KOPT-K1 (cell line): Measurements from ENCODE around the gene ARV1.

Experiments used
- H3K27ac ChIP-seq: fragments of 200-600 bp; sonication (generic); 2 replicates; pipeline ENCODE4 v1.5.1; 2016; ENCODE audit warnings: antibody characterized with exemption, mild to moderate bottlenecking, low read depth, low read length; ENCODE audit not compliant: poor library complexity, severe bottlenecking
- H3K36me3 ChIP-seq: fragments of 200-600 bp; sonication (generic); 2 replicates; pipeline ENCODE4 v1.5.1; 2017; ENCODE audit warnings: antibody characterized with exemption, mild to moderate bottlenecking, low read length, moderate library complexity; ENCODE audit not compliant: insufficient read depth
- H3K9me3 ChIP-seq: fragments of 200-600 bp; sonication (generic); 2 replicates; pipeline ENCODE4 v1.5.1; 2017; ENCODE audit warnings: antibody characterized with exemption, low read length, mild to moderate bottlenecking; ENCODE audit not compliant: insufficient read depth, poor library complexity, severe bottlenecking

Gene ARV1

GRCh38 chr1:230978491-230979388, at the start of gene ARV1, which contains the start of gene TTC13:
TSS of gene ARV1 (plus strand) at chr1:230979094. CDS start at chr1:230979106, 12 bp downstream.
TSS of gene TTC13 (minus strand) at chr1:230978861. CDS start at chr1:230978830, 31 bp downstream.
- no peaks in the 10 kb centered on the region for H3K9me3 ChIP-seq
- peak within 1 kb of the TSS; percentile 75 for H3K27ac ChIP-seq

DNA sequence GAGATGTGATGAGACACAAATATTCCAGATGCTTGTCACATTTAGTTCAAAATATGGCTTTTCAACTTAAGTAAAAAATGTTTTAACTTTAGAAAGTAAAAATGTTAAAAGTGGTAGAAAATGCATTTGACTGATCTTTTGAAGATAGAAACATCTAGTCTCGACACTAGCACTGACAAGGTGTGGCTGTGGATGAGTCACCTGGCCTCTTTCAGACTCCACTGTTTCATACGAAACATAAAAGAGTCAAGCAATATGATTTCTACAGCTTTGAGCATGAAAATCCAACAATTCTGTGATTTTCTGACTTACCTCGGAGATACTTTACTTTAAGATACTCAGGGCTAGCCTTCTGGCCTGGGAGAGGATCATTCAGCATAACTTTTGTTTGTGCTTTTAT, 47.9 kb upstream of the ARV1 start:
- Histone ChIP-seq H3K9me3 (no peaks in the 10 kb centered on the region), H3K36me3 (peaks cover 40% of the 10 kb centered on the region)

More at GRCh38 chr1:230978491-230979388, at the start of gene ARV1, which contains the start of gene TTC13:
- peaks cover 41% of the 10 kb centered on the region for H3K36me3 ChIP-seq

DNA sequence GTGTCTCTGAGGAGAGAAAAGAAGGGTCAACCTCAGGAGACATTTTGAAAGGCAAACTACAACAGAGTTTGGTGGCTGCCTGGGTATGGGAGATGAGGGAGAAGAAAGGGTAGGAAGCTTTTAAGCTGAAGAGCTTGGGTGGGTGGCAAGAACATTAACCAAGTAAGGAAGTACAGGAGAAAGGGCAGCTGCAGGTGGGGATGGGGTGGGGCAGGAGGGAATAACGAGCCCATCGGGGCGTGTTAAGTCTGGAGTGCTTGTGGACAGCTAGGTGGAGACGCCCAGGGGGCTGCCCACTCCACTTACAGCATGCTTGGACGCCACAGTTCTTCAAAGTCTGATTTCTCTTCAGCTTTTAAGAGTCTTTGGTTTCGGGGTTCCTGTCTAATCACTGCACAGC, 43.0 kb upstream of the ARV1 start:
- Histone ChIP-seq H3K27ac (no peak overlapping the region), H3K9me3 (no peaks in the 10 kb centered on the region), H3K36me3 (peaks cover 11% of the 10 kb centered on the region)

More for the DNA sequence above, 47.9 kb upstream of the ARV1 start:
- no peak overlapping the region for H3K27ac ChIP-seq

DNA sequence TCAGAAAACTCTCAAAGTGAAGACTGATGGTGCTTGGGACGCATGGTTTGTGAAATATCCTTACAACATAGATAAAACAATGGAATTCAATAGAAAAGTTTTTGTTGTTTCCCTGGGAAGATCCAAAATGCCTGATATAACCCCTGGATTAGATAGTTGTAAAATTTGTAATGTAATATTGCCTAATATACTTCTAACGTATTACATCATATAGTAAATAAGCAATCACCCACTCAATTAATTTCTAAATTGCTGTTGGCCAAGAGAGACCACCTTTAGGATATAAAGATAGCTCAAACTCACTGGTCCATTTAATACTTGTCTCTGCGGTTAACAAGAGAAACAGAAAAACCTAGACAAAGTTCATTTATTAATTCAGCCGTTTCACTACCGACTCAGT, 42.4 kb upstream of the ARV1 start:
- no peaks in the 10 kb centered on the region for H3K9me3 ChIP-seq
- H3K27ac ChIP-seq = peak overlapping the region; percentile 39
- peaks cover 5% of the 10 kb centered on the region for H3K36me3 ChIP-seq

DNA sequence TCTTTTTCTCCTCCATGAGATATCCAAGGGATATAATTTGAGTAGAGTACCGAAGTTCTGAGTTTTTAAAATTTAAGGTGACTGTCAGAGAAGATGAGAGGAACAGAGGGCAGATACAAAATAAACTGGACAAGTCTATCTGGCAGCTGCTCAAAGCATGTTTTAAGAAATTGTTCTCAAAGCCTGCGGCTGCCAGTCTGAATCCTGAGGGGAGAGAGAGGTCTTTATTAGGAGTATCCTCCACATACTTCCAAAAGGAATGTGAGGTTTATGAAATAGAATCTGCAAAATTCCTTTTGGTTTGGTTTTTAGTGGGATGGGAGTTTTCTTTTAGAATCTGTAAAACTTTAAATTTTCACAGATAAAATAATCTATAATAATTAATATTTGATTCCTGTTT, 41.5 kb upstream of the ARV1 start:
- H3K9me3 ChIP-seq = no peaks in the 10 kb centered on the region
- peak overlapping the region; percentile 39 for H3K27ac ChIP-seq
- H3K36me3 ChIP-seq = no peaks in the 10 kb centered on the region; the same call in 1 of the 2 replicates

DNA sequence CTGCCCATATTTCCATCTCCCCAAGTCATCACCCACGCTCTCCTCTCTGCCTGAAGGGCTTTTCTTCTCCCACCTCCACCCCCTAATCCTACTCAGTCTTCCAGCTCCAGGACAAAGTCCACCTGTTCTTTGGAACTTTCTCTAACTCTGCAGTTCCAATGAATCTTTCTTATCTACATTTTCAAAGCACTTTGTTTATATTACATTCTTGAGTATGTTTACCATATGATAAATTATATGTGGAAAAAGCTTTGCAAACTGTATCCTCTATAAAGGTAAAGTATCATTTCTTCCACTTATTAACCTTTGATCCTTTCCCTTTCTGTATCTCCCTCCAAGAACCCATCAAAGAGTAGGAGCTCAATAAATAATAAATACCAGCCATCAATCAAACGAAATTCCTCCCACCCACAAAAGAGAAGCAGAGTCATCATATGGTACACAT, 39.9 kb upstream of the ARV1 start:
- no peaks in the 10 kb centered on the region for H3K9me3 ChIP-seq
- H3K27ac ChIP-seq = no peak overlapping the region
- peaks cover 5% of the 10 kb centered on the region; the same call in 1 of the 2 replicates for H3K36me3 ChIP-seq

GRCh38 chr1:230939806-230940489, 38.9 kb upstream of the ARV1 start:
- no peaks in the 10 kb centered on the region for H3K9me3 ChIP-seq
- no peak overlapping the region for H3K27ac ChIP-seq
- peaks cover 8% of the 10 kb centered on the region; the same call in 1 of the 2 replicates for H3K36me3 ChIP-seq

GRCh38 chr1:230940848-230941247, 38.0 kb upstream of the ARV1 start:
- Histone ChIP-seq H3K9me3 (no peaks in the 10 kb centered on the region), H3K27ac (no peak overlapping the region), H3K36me3 (peaks cover 16% of the 10 kb centered on the region; the same call in 1 of the 2 replicates)

- H3K36me3 ChIP-seq = peaks cover 16% of the 10 kb centered on the region; the same call in 1 of the 2 replicates
- H3K9me3 ChIP-seq = no peaks in the 10 kb centered on the region
- H3K27ac ChIP-seq = no peak overlapping the region
These were observed 35.8 kb upstream of the ARV1 start for GRCh38 chr1:230943048-230943593.

GRCh38 chr1:230948301-230948700, 30.6 kb upstream of the ARV1 start:
- Histone ChIP-seq H3K9me3 (no peaks in the 10 kb centered on the region), H3K27ac (no peak overlapping the region), H3K36me3 (peaks cover 29% of the 10 kb centered on the region; the same call in 1 of the 2 replicates)

DNA sequence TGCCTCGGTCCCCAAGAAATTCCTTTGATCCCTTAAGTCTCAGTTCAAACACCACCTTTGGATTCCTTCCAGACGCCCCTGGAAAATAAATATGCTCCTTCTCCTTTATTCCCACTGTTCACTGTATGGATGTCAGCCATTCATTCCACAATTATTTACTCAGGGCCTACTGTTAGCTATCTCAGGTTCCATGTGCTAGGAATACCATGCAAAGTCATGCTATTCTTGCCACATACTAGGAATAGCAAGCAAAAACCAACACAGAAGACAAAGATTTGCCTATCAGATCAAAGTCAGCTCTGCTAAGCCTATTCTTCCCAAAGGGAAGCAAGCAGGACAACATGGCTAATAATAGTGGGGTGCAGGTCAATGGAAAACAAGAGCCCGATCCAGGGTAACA, 30.0 kb upstream of the ARV1 start:
- Histone ChIP-seq H3K27ac (no peak overlapping the region), H3K36me3 (peaks cover 30% of the 10 kb centered on the region), H3K9me3 (no peaks in the 10 kb centered on the region)

GRCh38 chr1:230950404-230950803, 28.5 kb upstream of the ARV1 start:
- no peaks in the 10 kb centered on the region for H3K9me3 ChIP-seq

GRCh38 chr1:230957580-230957989, 21.3 kb upstream of the ARV1 start:
- Histone ChIP-seq H3K36me3 (peaks cover 38% of the 10 kb centered on the region), H3K9me3 (no peaks in the 10 kb centered on the region), H3K27ac (no peak overlapping the region)

More at GRCh38 chr1:230950404-230950803, 28.5 kb upstream of the ARV1 start:
- H3K27ac ChIP-seq = no peak overlapping the region
- H3K36me3 ChIP-seq = peaks cover 31% of the 10 kb centered on the region

- Histone ChIP-seq H3K36me3 (peaks cover 35% of the 10 kb centered on the region), H3K27ac (no peak overlapping the region), H3K9me3 (no peaks in the 10 kb centered on the region)
These were observed 20.5 kb upstream of the ARV1 start for GRCh38 chr1:230958370-230958769.

DNA sequence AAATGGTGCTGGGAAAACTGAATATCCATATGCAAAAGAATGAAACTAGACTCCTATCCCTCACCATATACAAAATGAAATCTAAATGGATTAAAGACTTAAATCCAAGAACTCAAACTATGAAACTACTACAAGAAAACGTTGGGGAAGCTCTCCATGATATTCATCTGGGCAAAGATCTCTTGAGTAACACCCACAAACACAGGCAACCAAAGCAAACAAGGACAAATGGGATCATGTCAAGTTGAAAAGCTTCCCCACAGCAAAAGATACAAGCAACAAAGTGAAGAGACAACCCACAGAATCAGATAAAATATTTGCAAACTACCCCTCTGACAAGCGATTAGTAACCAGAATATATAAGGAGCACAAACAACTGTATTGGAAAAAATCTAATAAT, 14.0 kb upstream of the ARV1 start:
- Histone ChIP-seq H3K36me3 (no peaks in the 10 kb centered on the region), H3K9me3 (no peaks in the 10 kb centered on the region), H3K27ac (no peak overlapping the region)
